Pancreas (tissue), 10 donors: ENCODE results near the gene ZER1. TPM values are rescaled to one million over a fixed set of nuclear protein-coding genes. Genes with fewer than 3 reads are reported as not detected.

Experiments used
- ATAC-seq, 4 donors: fragments of 200-7000 bp; cut with Tn5 transposase; one replicate each; pipeline versions ENCODE4 v1.8.0 to v1.9.1; 2020; ENCODE audit warnings: mild to moderate bottlenecking in 4 of 4, moderate library complexity in 4 of 4
- DNase-seq, 6 donors: peaks; one replicate each; pipeline ENCODE4 v3.0.0-alpha.2; 2020
- FAIRE-seq: peaks from 2 replicates; lab custom pipeline; 2012; peaks lifted over from hg19 to GRCh38; lab: Jason Lieb, UNC
- H3K27ac ChIP-seq, 4 donors: fragments of 200-600 bp; sonication (generic); 1 replicate in 3 of 4; 2 replicates in 1 of 4; pipeline versions ENCODE4 v1.5.0 to v1.8.0; 2020
- H3K27me3 ChIP-seq, 4 donors: fragments of 200-600 bp; one replicate each; pipeline ENCODE4 v1.8.0; 2021
- H3K36me3 ChIP-seq, 3 donors: fragments of 200-600 bp; sonication (generic) in 1 of 3; one replicate each; pipeline versions ENCODE4 v1.5.0 to v1.8.0; 2020 to 2021
- H3K4me1 ChIP-seq, 3 donors: fragments of 200-600 bp; one replicate each; pipeline ENCODE4 v1.8.0; 2021
- H3K4me3 ChIP-seq, 4 donors: fragments of 200-600 bp; sonication (generic) in 2 of 4; one replicate each; pipeline versions ENCODE4 v1.5.0 to v1.8.0; 2020 to 2021
- H3K9me3 ChIP-seq, 4 donors: fragments of 200-600 bp; one replicate each; pipeline ENCODE4 v1.8.0; 2021
- CTCF ChIP-seq, 4 donors: fragments of 200-600 bp; sonication (generic) in 3 of 4; IDR thresholded peaks; one replicate each; pipeline versions ENCODE4 v1.5.0 to v1.8.0; 2021; ENCODE audit warnings: antibody characterized with exemption in 4 of 4
- WGBS, 2 donors: extraction: QIAGEN DNeasy Blood & Tissue Kit; methylation state at CpG; one replicate each; pipeline ENCODE4 v1.1.7; 2013; 5-methylcytosine and 5-hydroxymethylcytosine counted together
- intact Hi-C, 3 donors: fragments of 100-400 bp; cut with DNase I; formaldehyde crosslinking; loops; one replicate each; pipeline versions ENCODE4 v1.11.1 to v1.14.2; 2022
- polyA plus RNA-seq, 2 donors: library from polyadenylated mRNA; stranded (reverse); fragments of 200-250 nt; gene quantifications; one replicate each; pipeline ENCODE4 v1.2.3, GENCODE V29; 2013
- total RNA-seq, 6 donors: library from RNA; stranded (reverse); fragmentation: NEBNext Ultra II Directional in 4 of 6; extraction: Animal tissue kit (Norgen Biotek cat#: 25700) in 4 of 6; gene quantifications; one replicate each; pipeline versions ENCODE4 v1.2.1 to v1.2.4, GENCODE V29; 2021 to 2023
- donor health status: healthy with polysubstance abuse.
- donor health status: DM: no; HTN: no; CAD: no; lungs with moderate emphysema.
- donor health status: DM: no; HTN: no; CAD: no.
- donor health status: control.
- donor health status: control.
- donor health status: Bipolar disorder and iron deficiency.
- donor health status: DM: yes; HTN: yes; CAD: no.
- donor health status: DM: no; HTN: no; CAD: no.
- donor health status: DM: no; HTN: no; CAD: no.
- donor health status: DM: yes; HTN: yes; CAD: no.

The ZER1 gene
- total and polyA plus RNA-seq, 8 donors: 15.8 to 23.4 (median 17.9) TPM

DNA sequence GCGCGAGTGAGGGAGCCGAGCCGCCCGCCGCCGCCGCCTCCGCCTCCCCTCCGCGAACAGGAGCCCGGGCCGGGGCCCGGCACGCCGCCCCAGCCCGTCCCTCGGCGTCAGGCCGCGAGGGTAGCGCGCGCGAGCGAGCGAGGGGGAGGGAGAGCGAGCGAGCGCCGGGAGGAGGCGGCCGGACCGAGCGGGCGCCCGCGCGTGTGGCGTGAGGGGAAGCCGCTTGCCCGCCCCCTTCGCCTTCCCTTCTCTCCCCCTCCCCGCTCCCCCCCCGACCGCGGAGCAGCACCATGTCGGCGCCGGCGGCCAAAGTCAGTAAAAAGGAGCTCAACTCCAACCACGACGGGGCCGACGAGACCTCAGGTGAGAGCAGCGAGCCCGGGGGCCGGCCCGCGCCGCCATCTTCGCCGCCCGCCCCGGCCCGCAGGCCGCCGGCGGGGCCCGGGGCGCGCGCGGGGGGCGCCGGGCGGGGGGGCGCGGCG is 82.4 kb downstream of the ZER1 start:
- peaks cover 0 to 25% (median 7%) of the 10 kb centered on the region in 3 donors for H3K36me3 ChIP-seq
- 0% methylated on average over 8 to 71 of the region's 80 CpGs for WGBS, 2 donors
- H3K27me3 ChIP-seq: no peaks in the 10 kb centered on the region
- H3K27ac ChIP-seq: peak overlapping the region; percentile 68 to 94 (median 90)
- no peak for TF ChIP-seq CTCF (IDR thresholded peaks at IDR 0.05)
- intact Hi-C loops: no loop called here
- DNase-seq (peak in 3 of 6 donors; percentile 61 to 81 (median 64)), FAIRE-seq (no peak), ATAC-seq (peak; percentile 1 to 54 (median 16))
- peaks cover 0 to 32% (median 20%) of the 10 kb centered on the region in 3 donors for H3K4me1 ChIP-seq
- H3K4me3 ChIP-seq: peak overlapping the region; percentile 47 to 66 (median 54)
- no peaks in the 10 kb centered on the region for H3K9me3 ChIP-seq

- Histone ChIP-seq H3K4me3 (peak within 1 kb of the TSS; percentile 47 to 80 (median 60)), H3K4me1 (peaks cover 0 to 32% (median 20%) of the 10 kb centered on the region in 3 donors), H3K27ac (peak within 1 kb of the TSS; percentile 88 to 94 (median 92)), H3K27me3 (no peaks in the 10 kb centered on the region), H3K9me3 (no peaks in the 10 kb centered on the region), H3K36me3 (peaks cover 0 to 19% (median 4%) of the 10 kb centered on the region in 3 donors)
- FAIRE-seq (no peak), ATAC-seq (peak; percentile 81 to 89 (median 86)), DNase-seq (peak; percentile 94 to 97 (median 96))
- 2% methylated on average over 56 to 92 of the region's 93 CpGs for WGBS, 2 donors
- TF ChIP-seq CTCF (IDR thresholded peaks at IDR 0.05): no peak
- intact Hi-C loops: no loop called here
Measured at GRCh38 chr9:128688501-128689292, 83.0 kb downstream of the ZER1 start, which contains the start of gene SET. TSS of gene SET (plus strand) at chr9:128689222. CDS start at chr9:128689583, 361 bp downstream.

DNA sequence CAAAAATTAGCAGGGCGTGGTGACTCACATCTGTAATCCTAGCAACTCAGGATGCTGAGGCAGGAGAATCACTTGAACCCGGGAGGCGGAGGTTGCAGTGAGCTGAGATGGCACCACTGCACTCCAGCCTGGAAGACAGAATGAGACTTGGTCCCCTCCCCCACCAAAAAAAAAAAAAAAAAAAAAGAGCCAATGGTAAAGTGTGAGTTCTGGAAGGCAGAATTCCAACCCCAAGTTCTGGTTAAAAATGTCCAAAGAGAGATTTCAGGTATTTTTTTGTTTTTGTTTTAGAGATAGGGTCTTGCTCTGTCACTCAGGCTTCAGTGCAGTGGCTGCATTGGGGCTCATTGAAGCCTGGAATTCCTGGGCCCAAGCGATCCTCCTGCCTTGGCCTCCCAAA is 84.3 kb downstream of the ZER1 start:
- ATAC-seq (no peak), FAIRE-seq (no peak), DNase-seq (no peak)
- 92 to 97% methylated on average over 4 of the region's 4 CpGs for WGBS, 2 donors
- no peak overlapping the region for H3K27ac ChIP-seq
- H3K4me3 ChIP-seq: no peak overlapping the region
- intact Hi-C loops: no loop called here
- no peaks in the 10 kb centered on the region for H3K9me3 ChIP-seq
- H3K36me3 ChIP-seq: peaks cover 0 to 6% (median 0%) of the 10 kb centered on the region in 3 donors
- no peaks in the 10 kb centered on the region for H3K27me3 ChIP-seq
- no peak for TF ChIP-seq CTCF (IDR thresholded peaks at IDR 0.05)
- peaks cover 0 to 39% (median 20%) of the 10 kb centered on the region in 3 donors for H3K4me1 ChIP-seq

GRCh38 chr9:128685636-128686489 is 85.9 kb downstream of the ZER1 start:
- 84 to 88% methylated on average over 17 of the region's 17 CpGs for WGBS, 2 donors
- no peaks in the 10 kb centered on the region for H3K36me3 ChIP-seq
- ATAC-seq: no peak
- no peak for TF ChIP-seq CTCF (IDR thresholded peaks at IDR 0.05)
- H3K4me1 ChIP-seq: peaks cover 0 to 28% (median 12%) of the 10 kb centered on the region in 3 donors
- peak overlapping the region in 2 of 4 donors; percentile 85 to 92 for H3K27ac ChIP-seq
- DNase-seq: peak in 1 of 6 donors; percentile 21
- H3K9me3 ChIP-seq: no peaks in the 10 kb centered on the region
- H3K27me3 ChIP-seq: no peaks in the 10 kb centered on the region
- H3K4me3 ChIP-seq: no peak overlapping the region
- FAIRE-seq: no peak
- intact Hi-C loops: no loop called here
